ENCODE results near the gene ARF1. TPM values are rescaled to one million over a fixed set of nuclear protein-coding genes. Genes with fewer than 3 reads are reported as not detected.

The ARF1 gene
- total RNA-seq, 2 donors from 2014 or later, result 322 to 372 TPM

GRCh38 chr1:228142701-228143136 is 60.2 kb downstream of the ARF1 start:
- no peaks in the 10 kb centered on the region for H3K9me3 Mint-ChIP-seq
- 95% methylated on average over 8 to 11 of the region's 11 CpGs for WGBS, 2 experiments (ENCODE audit: insufficient coverage in 1 of 2, insufficient read length in 1 of 2)
- no peaks in the 10 kb centered on the region for H3K9me3 ChIP-seq (ENCODE audit: control insufficient read depth, low read length)
- peak; percentile 26 for DNase-seq
- TF ChIP-seq, protein P1, sequence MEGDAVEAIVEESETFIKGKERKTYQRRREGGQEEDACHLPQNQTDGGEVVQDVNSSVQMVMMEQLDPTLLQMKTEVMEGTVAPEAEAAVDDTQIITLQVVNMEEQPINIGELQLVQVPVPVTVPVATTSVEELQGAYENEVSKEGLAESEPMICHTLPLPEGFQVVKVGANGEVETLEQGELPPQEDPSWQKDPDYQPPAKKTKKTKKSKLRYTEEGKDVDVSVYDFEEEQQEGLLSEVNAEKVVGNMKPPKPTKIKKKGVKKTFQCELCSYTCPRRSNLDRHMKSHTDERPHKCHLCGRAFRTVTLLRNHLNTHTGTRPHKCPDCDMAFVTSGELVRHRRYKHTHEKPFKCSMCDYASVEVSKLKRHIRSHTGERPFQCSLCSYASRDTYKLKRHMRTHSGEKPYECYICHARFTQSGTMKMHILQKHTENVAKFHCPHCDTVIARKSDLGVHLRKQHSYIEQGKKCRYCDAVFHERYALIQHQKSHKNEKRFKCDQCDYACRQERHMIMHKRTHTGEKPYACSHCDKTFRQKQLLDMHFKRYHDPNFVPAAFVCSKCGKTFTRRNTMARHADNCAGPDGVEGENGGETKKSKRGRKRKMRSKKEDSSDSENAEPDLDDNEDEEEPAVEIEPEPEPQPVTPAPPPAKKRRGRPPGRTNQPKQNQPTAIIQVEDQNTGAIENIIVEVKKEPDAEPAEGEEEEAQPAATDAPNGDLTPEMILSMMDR (conservative IDR thresholded peaks at IDR 0.05), result no peak
- H3K9ac ChIP-seq (ENCODE audit: extremely low read depth, low read length, poor library complexity, severe bottlenecking), result no peak overlapping the region
- peak overlapping the region; percentile 75 for H3K4me3 Mint-ChIP-seq
- H3K4me3 ChIP-seq (ENCODE audit: low read length), result no peak overlapping the region
- H3K27ac ChIP-seq (ENCODE audit: low read depth, low read length), result no peak overlapping the region
- H3K27me3 Mint-ChIP-seq (ENCODE audit: insufficient read depth), result peaks cover 14% of the 10 kb centered on the region
- H3K27ac Mint-ChIP-seq, result no peak overlapping the region
- peaks cover 6% of the 10 kb centered on the region for H3K4me1 Mint-ChIP-seq
- peaks cover 10% of the 10 kb centered on the region for H3K36me3 ChIP-seq (ENCODE audit: control insufficient read depth, insufficient read depth, low read length)
- no peaks in the 10 kb centered on the region for H3K36me3 Mint-ChIP-seq (ENCODE audit: low read depth)
- H3K27me3 ChIP-seq (ENCODE audit: control insufficient read depth, insufficient read depth, low read length, poor library complexity, severe bottlenecking), result peaks cover 11% of the 10 kb centered on the region
- H3K4me1 ChIP-seq (ENCODE audit: control insufficient read depth, insufficient read depth, low read length), result peaks cover 3% of the 10 kb centered on the region

- Mint-ChIP-seq H3K27me3 (ENCODE audit: insufficient read depth) (peaks cover 5% of the 10 kb centered on the region), H3K4me1 (peaks cover 6% of the 10 kb centered on the region), H3K4me3 (no peak overlapping the region), H3K27ac (peak overlapping the region; percentile 45), H3K9me3 (no peaks in the 10 kb centered on the region), H3K36me3 (ENCODE audit: low read depth) (no peaks in the 10 kb centered on the region)
- H3K27me3 ChIP-seq (ENCODE audit: control insufficient read depth, insufficient read depth, low read length, poor library complexity, severe bottlenecking), result peaks cover 2% of the 10 kb centered on the region
- peaks cover 3% of the 10 kb centered on the region for H3K4me1 ChIP-seq (ENCODE audit: control insufficient read depth, insufficient read depth, low read length)
- WGBS, 2 experiments (ENCODE audit: insufficient coverage in 1 of 2, insufficient read length in 1 of 2), result 93 to 95% methylated on average over 8 to 12 of the region's 12 CpGs
- H3K36me3 ChIP-seq (ENCODE audit: control insufficient read depth, insufficient read depth, low read length), result peaks cover 10% of the 10 kb centered on the region
- DNase-seq, result no peak
- H3K27ac ChIP-seq (ENCODE audit: low read depth, low read length), result no peak overlapping the region
- TF ChIP-seq, protein P1 (conservative IDR thresholded peaks at IDR 0.05), result no peak
- no peaks in the 10 kb centered on the region for H3K9me3 ChIP-seq (ENCODE audit: control insufficient read depth, low read length)
- H3K4me3 ChIP-seq (ENCODE audit: low read length), result no peak overlapping the region
- no peak overlapping the region for H3K9ac ChIP-seq (ENCODE audit: extremely low read depth, low read length, poor library complexity, severe bottlenecking)
Measured at GRCh38 chr1:228143480-228144192, 61.1 kb downstream of the ARF1 start.

GRCh38 chr1:228144193-228144992 is 61.9 kb downstream of the ARF1 start:
- peaks cover 6% of the 10 kb centered on the region for H3K4me1 Mint-ChIP-seq
- no peak for DNase-seq
- H3K36me3 ChIP-seq (ENCODE audit: control insufficient read depth, insufficient read depth, low read length), result peaks cover 10% of the 10 kb centered on the region
- H3K27ac ChIP-seq (ENCODE audit: low read depth, low read length), result no peak overlapping the region
- no peaks in the 10 kb centered on the region for H3K27me3 ChIP-seq (ENCODE audit: control insufficient read depth, insufficient read depth, low read length, poor library complexity, severe bottlenecking)
- no peak overlapping the region for H3K4me3 Mint-ChIP-seq
- no peak overlapping the region for H3K9ac ChIP-seq (ENCODE audit: extremely low read depth, low read length, poor library complexity, severe bottlenecking)
- no peak overlapping the region for H3K27ac Mint-ChIP-seq
- WGBS, 2 experiments (ENCODE audit: insufficient coverage in 1 of 2, insufficient read length in 1 of 2), result 91 to 98% methylated on average over 7 to 16 of the region's 16 CpGs
- no peaks in the 10 kb centered on the region for H3K9me3 Mint-ChIP-seq
- no peak overlapping the region for H3K4me3 ChIP-seq (ENCODE audit: low read length)
- TF ChIP-seq, protein P1 (conservative IDR thresholded peaks at IDR 0.05), result no peak
- H3K9me3 ChIP-seq (ENCODE audit: control insufficient read depth, low read length), result no peaks in the 10 kb centered on the region
- peaks cover 3% of the 10 kb centered on the region for H3K4me1 ChIP-seq (ENCODE audit: control insufficient read depth, insufficient read depth, low read length)
- peaks cover 2% of the 10 kb centered on the region for H3K27me3 Mint-ChIP-seq (ENCODE audit: insufficient read depth)
- no peaks in the 10 kb centered on the region for H3K36me3 Mint-ChIP-seq (ENCODE audit: low read depth)

Data from endodermal cell (in vitro differentiated cells).